Astrocyte of the cerebellum (primary cell): Measurements from ENCODE around the gene AGRP.

Source experiments
- DNase-seq: peaks from one replicate; pipeline ENCODE4 v3.0.0-alpha.2; 2011; ENCODE audit warnings: low read depth
- H3K4me3 ChIP-seq: 2 replicates; pipeline ENCODE4 v1.5.1; 2011; ENCODE audit warnings: mild to moderate bottlenecking, low read depth, low read length, moderate library complexity
- CTCF ChIP-seq: IDR thresholded peaks from 2 replicates; pipeline ENCODE4 v1.5.1; 2012; ENCODE audit warnings: low read length, low read depth, moderate library complexity, mild to moderate bottlenecking; ENCODE audit errors: missing control alignments
- in situ Hi-C: cut with HindIII; loops from 2 replicates; pipeline ENCODE4 v1.10.0; 2017; ENCODE audit warnings: low sequenced_read_pairs

AGRP gene

GRCh38 chr16:67451704-67452435 lies 31.5 kb downstream of the AGRP start:
- no peak overlapping the region for H3K4me3 ChIP-seq
- DNase-seq: no peak
- in situ Hi-C loops: no loop called here
- TF ChIP-seq CTCF: no peak

DNA sequence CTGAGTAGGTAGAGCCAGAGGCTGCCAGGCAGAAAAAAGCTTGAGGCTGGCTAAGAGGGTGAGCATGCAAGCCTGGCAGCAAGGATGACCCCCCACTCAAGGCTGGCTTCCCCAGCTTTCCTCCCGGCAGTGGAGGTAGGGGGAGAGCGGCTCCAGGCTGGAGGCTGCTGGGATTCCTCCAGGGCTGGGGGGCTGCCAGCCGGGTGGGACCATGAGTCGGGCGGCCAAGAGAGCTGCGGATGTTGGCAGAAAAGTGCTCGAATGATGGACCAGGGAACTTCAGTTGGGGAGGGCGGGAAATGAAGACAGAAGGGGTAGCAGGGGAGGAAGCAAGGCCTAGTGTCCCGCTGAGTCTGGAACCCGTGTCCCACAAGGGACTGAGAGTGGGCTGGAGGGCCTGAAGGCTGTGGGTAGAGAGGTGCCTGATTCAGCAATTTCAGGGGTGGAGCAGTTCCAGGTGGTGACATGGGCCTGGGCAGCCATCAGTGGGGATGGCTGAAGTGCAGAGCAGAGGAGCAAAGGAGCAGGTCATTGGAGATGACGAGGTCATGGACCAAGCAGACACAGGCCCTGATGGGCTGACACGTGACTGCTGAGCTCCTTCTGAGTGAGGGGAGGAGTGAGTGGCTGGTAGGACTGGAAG lies 32.2 kb downstream of the AGRP start:
- in situ Hi-C loops: no loop called here

DNA sequence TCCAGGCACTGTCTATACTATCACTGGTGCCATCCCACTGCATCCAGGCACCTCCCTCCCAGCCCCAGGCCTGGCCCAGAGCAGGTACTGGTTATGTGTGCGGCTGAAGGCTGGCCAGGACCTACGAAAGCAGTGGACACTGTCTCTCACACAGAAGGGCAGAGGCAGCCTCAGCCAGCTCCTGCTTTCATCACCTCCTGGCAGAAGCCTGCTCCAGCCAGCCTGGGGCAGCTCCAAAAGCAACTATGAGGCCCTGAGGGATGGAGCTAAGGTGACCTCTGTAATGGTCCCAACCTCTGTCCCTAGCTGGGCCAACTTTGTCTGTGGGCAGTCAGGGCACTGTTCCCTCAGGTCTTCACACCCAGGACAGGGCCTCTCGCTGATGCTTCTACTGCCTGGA lies 33.6 kb downstream of the AGRP start:
- H3K4me3 ChIP-seq: no peak overlapping the region
- TF ChIP-seq CTCF: no peak
- in situ Hi-C loops: loop anchor here (10.0 kb wide), 2 partner anchors 95 to 185 kb away; no protein-coding TSS in a partner anchor
- no peak for DNase-seq

More for the DNA sequence above, 32.2 kb downstream of the AGRP start:
- no peak overlapping the region for H3K4me3 ChIP-seq
- DNase-seq: no peak
- TF ChIP-seq CTCF: no peak

- in situ Hi-C loops: loop anchor here (10.0 kb wide), 2 partner anchors 95 to 185 kb away; no protein-coding TSS in a partner anchor
- no peak overlapping the region for H3K4me3 ChIP-seq
- TF ChIP-seq CTCF: no peak
- no peak for DNase-seq
Measured at GRCh38 chr16:67449336-67449735, 34.0 kb downstream of the AGRP start.

GRCh38 chr16:67448580-67448979 lies 34.8 kb downstream of the AGRP start:
- no peak overlapping the region for H3K4me3 ChIP-seq
- DNase-seq: no peak
- in situ Hi-C loops: loop anchor here (10.0 kb wide), 2 partner anchors 94 to 184 kb away; no protein-coding TSS in a partner anchor
- TF ChIP-seq CTCF: no peak

DNA sequence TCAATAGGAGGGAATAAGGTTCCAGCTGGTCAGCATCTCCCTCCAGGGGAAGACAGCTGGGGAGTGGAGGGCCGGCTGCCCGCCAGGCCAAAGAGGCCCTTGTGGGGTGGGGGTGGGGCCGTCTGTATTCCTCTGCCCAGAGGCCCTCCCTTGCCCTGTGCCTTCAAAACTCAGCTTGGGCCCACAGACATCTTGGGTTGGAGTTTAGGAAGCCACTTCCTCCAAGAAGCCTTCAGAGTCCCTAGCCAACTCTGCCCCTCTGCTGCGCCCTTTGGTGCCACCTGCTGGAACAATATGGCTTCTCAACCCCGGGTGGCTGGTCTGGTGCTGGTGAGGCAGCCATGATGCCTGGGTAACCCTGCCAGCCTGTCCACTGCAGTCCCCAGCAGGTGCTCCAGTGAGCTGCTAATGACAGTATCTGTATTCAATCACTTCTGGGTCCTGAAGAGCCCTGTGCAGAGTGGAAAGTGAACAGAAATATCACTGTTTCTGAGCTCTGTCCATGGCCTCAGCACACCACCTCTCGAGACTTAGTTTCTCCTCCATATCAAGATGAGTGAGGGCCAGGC lies 35.8 kb downstream of the AGRP start:
- in situ Hi-C loops: loop anchor here (10.0 kb wide), 2 partner anchors 93 to 183 kb away; no protein-coding TSS in a partner anchor
- TF ChIP-seq CTCF: peak; percentile 45

More for the DNA sequence above, 35.8 kb downstream of the AGRP start:
- no peak overlapping the region for H3K4me3 ChIP-seq
- no peak for DNase-seq
